Naive thymus-derived CD4-positive, alpha-beta T cell (primary cell): ENCODE measurements around the gene ATP8B4. TPM values are rescaled to one million over a fixed set of nuclear protein-coding genes. Genes with fewer than 3 reads are reported as not detected.

ENCODE experiments used
- ATAC-seq: fragments of 150-1000 bp; cut with Tn5 transposase; 2 replicates; pipeline ENCODE4 v1.10.0; 2021; ENCODE audit warnings: mild to moderate bottlenecking, moderate library complexity
- CTCF ChIA-PET: fragments of 350-600 bp; sonication (Branson Sonifier 250); formaldehyde crosslinking; loops from one replicate; lab custom pipeline; 2021; ENCODE audit warnings: antibody characterized with exemption; lab: Charles Lee
- POLR2A ChIA-PET: fragments of 350-600 bp; sonication (Branson Sonifier 250); formaldehyde crosslinking; loops from one replicate; lab custom pipeline; 2021; ENCODE audit warnings: antibody characterized with exemption, inconsistent platforms; lab: Charles Lee
- DNase-seq, 9 donors: peaks; one replicate each; pipeline versions ENCODE4 v3.0.0 to v3.0.0-alpha.2; 2020 to 2022; ENCODE audit warnings: mixed read lengths in 1 of 9
- H3K27ac ChIP-seq: one replicate; pipeline ENCODE4 v1.7.0; 2013; ENCODE audit warnings: mild to moderate bottlenecking, low read depth, low read length, moderate library complexity
- H3K27me3 ChIP-seq, 2 donors: one replicate each; pipeline ENCODE4 v1.7.0; 2013; ENCODE audit warnings: low read length in 2 of 2, mild to moderate bottlenecking in 2 of 2, moderate library complexity in 2 of 2; ENCODE audit not compliant: control insufficient read depth in 2 of 2, insufficient read depth in 2 of 2
- H3K36me3 ChIP-seq, 3 experiments: 1 replicate in 2 of 3; 2 replicates in 1 of 3; pipeline ENCODE4 v1.7.0; 2013; ENCODE audit warnings: low read length in 3 of 3, mild to moderate bottlenecking in 3 of 3, moderate library complexity in 1 of 3; ENCODE audit not compliant: insufficient read depth in 3 of 3, control insufficient read depth in 2 of 3
- H3K4me1 ChIP-seq, 2 donors: one replicate each; pipeline ENCODE4 v1.7.0; 2013; ENCODE audit warnings: low read length in 2 of 2, mild to moderate bottlenecking in 2 of 2, moderate library complexity in 1 of 2; ENCODE audit not compliant: control insufficient read depth in 2 of 2, insufficient read depth in 2 of 2
- H3K4me3 ChIP-seq: 2 replicates; pipeline ENCODE4 v1.7.0; 2013; ENCODE audit warnings: mild to moderate bottlenecking, low read length
- H3K9me3 ChIP-seq, 3 experiments: 1 replicate in 2 of 3; 2 replicates in 1 of 3; pipeline ENCODE4 v1.7.0; 2013; ENCODE audit warnings: low read length in 3 of 3; ENCODE audit not compliant: control insufficient read depth in 2 of 3
- H3K27ac Mint-ChIP-seq, 9 donors: one replicate each; pipeline ENCODE4 v1.8.0; 2020 to 2022; ENCODE audit warnings: mixed read lengths in 9 of 9, mild to moderate bottlenecking in 8 of 9, moderate library complexity in 5 of 9, inconsistent platforms in 2 of 9
- H3K27me3 Mint-ChIP-seq, 5 donors: one replicate each; pipeline ENCODE4 v1.8.0; 2021 to 2022; ENCODE audit warnings: mixed read lengths in 5 of 5, mild to moderate bottlenecking in 1 of 5
- H3K36me3 Mint-ChIP-seq, 5 donors: one replicate each; pipeline ENCODE4 v1.8.0; 2020 to 2022; ENCODE audit warnings: mixed read lengths in 5 of 5, mild to moderate bottlenecking in 3 of 5, inconsistent platforms in 1 of 5
- H3K4me1 Mint-ChIP-seq, 7 donors: one replicate each; pipeline ENCODE4 v1.8.0; 2020 to 2022; ENCODE audit warnings: mixed read lengths in 7 of 7, mild to moderate bottlenecking in 3 of 7, inconsistent platforms in 1 of 7
- H3K4me3 Mint-ChIP-seq, 10 donors: one replicate each; pipeline ENCODE4 v1.8.0; 2020 to 2022; ENCODE audit warnings: mild to moderate bottlenecking in 10 of 10, mixed read lengths in 10 of 10, moderate library complexity in 6 of 10, inconsistent platforms in 2 of 10
- H3K9me3 Mint-ChIP-seq, 11 donors: one replicate each; pipeline ENCODE4 v1.8.0; 2020 to 2022; ENCODE audit warnings: mixed read lengths in 11 of 11, mild to moderate bottlenecking in 4 of 11, inconsistent platforms in 1 of 11, moderate library complexity in 1 of 11
- intact Hi-C, 2 donors: fragments of 100-400 bp; cut with micrococcal nuclease; formaldehyde crosslinking; loops; one replicate each; pipeline ENCODE4 v1.15.1; 2023
- polyA plus RNA-seq, 2 donors: library from polyadenylated mRNA; unstranded; fragments of 300-500 nt; fragmentation: Illumina TruSeq; gene quantifications; one replicate each; pipeline ENCODE4 v1.2.3, GENCODE V29; 2021
- total RNA-seq, 6 experiments: library from RNA in 5 of 6; stranded (reverse) in 5 of 6; gene quantifications; 1 replicate in 5 of 6; 2 replicates in 1 of 6; pipeline ENCODE4 v1.2.3 and lab custom pipeline; 2021 to 2026

Gene ATP8B4
- total and polyA plus RNA-seq, 7 experiments from 2014 or later = 0.92 to 24.3 (median 5.0) TPM; not detected in 2

DNA sequence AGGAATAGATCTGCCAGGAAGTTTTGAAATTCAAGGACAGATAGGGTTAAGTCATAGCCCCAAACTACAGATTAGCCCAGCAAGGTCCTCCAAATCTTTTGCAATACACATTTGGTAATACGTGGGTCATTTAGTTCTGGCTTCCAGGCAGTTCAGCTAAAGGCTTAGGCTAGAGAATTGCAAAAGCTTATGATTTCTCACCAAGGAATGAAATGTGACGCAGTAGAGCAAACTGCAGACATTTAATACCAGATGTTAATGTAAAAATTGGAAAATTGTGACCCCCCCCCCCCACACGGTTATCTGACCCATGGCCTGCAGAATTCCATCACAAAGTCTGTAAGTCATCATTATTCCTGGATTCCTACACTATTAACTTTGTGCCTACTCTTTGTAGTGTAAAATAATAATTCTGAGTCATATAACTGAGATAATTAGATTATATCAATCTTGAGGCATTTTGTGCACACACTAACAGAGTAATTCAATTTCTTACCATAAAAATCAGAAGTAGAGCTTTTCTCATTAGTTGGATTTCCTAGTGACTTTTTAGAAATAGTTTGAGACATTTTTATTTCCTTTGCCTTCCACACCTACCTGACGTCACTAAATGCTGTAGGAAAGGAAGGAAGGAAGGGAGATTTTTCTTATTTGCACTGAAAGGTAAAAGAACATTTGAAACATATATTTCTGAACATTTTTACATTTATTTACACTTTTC, 263.0 kb downstream of the ATP8B4 start:
- H3K9me3 Mint-ChIP-seq = peaks cover 0 to 4% (median 3%) of the 10 kb centered on the region in 11 donors
- Histone ChIP-seq H3K4me1 (no peaks in the 10 kb centered on the region), H3K9me3 (no peaks in the 10 kb centered on the region), H3K36me3 (no peaks in the 10 kb centered on the region), H3K27ac (no peak overlapping the region), H3K4me3 (no peak overlapping the region), H3K27me3 (no peaks in the 10 kb centered on the region)
- H3K27ac Mint-ChIP-seq = no peak overlapping the region
- DNase-seq (no peak), ATAC-seq (no peak)
- intact Hi-C loops = no loop called here
- H3K4me3 Mint-ChIP-seq = no peak overlapping the region
- no peaks in the 10 kb centered on the region for H3K27me3 Mint-ChIP-seq
- peaks cover 0 to 21% (median 0%) of the 10 kb centered on the region in 5 donors for H3K36me3 Mint-ChIP-seq
- CTCF ChIA-PET = no interaction called here
- POLR2A ChIA-PET = no interaction called here
- H3K4me1 Mint-ChIP-seq = no peaks in the 10 kb centered on the region

DNA sequence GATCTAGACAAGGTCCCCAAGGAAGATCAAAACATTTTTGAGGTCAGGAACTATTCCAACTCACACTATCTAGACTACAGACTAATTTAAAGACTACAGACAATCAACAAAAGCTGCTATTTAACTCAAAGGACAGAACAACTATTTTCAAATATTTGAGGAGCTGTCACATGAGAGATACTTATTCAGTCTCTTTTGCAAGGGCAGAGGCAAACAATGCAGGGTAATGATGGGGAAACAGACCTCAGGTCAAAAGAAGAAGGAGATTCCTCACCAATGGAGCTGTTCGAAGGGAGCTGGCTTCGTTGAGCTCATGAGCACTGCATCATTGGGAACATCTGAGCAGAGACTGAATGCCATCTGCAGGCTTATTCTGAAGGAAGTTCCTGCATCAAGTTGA, 266.3 kb downstream of the ATP8B4 start:
- no peaks in the 10 kb centered on the region for H3K27me3 ChIP-seq
- no peak for DNase-seq
- H3K4me3 Mint-ChIP-seq = no peak overlapping the region
- H3K27ac Mint-ChIP-seq = no peak overlapping the region
- intact Hi-C loops = no loop called here
- ATAC-seq = no peak
- peaks cover 0 to 16% (median 7%) of the 10 kb centered on the region in 5 donors for H3K27me3 Mint-ChIP-seq
- peaks cover 3 to 19% (median 8%) of the 10 kb centered on the region in 11 donors for H3K9me3 Mint-ChIP-seq
- ChIA-PET CTCF (no interaction called here), POLR2A (no interaction called here)
- no peaks in the 10 kb centered on the region for H3K36me3 ChIP-seq
- H3K36me3 Mint-ChIP-seq = peaks cover 0 to 27% (median 0%) of the 10 kb centered on the region in 5 donors
- H3K4me1 ChIP-seq = no peaks in the 10 kb centered on the region
- H3K27ac ChIP-seq = no peak overlapping the region
- H3K4me1 Mint-ChIP-seq = no peaks in the 10 kb centered on the region
- H3K9me3 ChIP-seq = no peaks in the 10 kb centered on the region
- H3K4me3 ChIP-seq = no peak overlapping the region

DNA sequence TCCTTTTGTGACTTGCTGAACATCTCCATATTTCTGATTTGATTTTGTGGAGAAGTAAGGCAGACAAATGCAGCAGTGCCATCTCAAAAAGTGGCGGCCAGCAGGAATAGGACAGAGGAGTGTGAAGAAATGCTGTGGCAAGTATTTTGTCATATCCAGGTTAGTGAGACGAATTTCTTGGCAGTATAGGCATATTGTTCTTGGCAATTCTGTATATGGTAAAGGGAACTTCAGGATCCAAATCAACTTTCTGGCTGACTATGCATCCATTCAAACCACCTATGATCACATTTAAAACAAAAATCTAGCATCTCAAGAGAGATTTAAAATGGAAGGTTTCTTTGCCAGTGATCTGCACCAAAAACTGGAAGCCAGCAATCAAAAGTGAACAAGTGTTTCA, 270.2 kb downstream of the ATP8B4 start:
- H3K27ac Mint-ChIP-seq = no peak overlapping the region
- no peak overlapping the region for H3K4me3 Mint-ChIP-seq
- no peak for ATAC-seq
- H3K9me3 Mint-ChIP-seq = peaks cover 3 to 19% (median 8%) of the 10 kb centered on the region in 11 donors
- intact Hi-C loops = no loop called here
- H3K4me1 ChIP-seq = no peaks in the 10 kb centered on the region
- no peaks in the 10 kb centered on the region for H3K36me3 ChIP-seq
- no peak overlapping the region for H3K4me3 ChIP-seq
- H3K4me1 Mint-ChIP-seq = peaks cover 0 to 2% (median 0%) of the 10 kb centered on the region in 7 donors
- CTCF ChIA-PET = no interaction called here
- no peak overlapping the region for H3K27ac ChIP-seq
- POLR2A ChIA-PET = no interaction called here
- peaks cover 0 to 25% (median 11%) of the 10 kb centered on the region in 5 donors for H3K27me3 Mint-ChIP-seq
- DNase-seq = no peak
- peaks cover 0 to 36% (median 0%) of the 10 kb centered on the region in 5 donors for H3K36me3 Mint-ChIP-seq
- H3K9me3 ChIP-seq = no peaks in the 10 kb centered on the region
- no peaks in the 10 kb centered on the region for H3K27me3 ChIP-seq

DNA sequence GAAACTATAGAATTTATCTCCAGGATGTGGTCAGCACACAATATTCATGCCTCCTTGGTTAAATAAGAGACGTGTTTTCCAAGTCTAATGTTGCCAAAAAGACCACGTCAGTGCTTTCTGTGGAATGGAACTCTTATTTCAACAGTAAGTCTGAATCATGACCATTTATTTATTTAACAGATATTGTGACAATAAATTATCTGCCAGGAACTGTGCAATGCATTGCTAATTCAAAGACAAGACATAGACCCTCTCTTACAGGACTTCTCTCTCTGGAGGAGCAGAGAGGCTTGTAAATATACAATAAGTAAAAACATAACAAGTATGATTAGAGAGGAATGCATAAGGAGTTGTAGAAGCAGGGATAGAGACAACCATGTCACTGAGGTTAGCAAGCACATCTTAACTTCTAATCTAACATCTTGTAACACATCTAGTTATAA, 270.7 kb downstream of the ATP8B4 start:
- Mint-ChIP-seq H3K4me1 (peaks cover 0 to 2% (median 0%) of the 10 kb centered on the region in 7 donors), H3K9me3 (peaks cover 3 to 19% (median 9%) of the 10 kb centered on the region in 11 donors), H3K27me3 (peaks cover 0 to 25% (median 11%) of the 10 kb centered on the region in 5 donors), H3K36me3 (peaks cover 0 to 32% (median 0%) of the 10 kb centered on the region in 5 donors), H3K4me3 (no peak overlapping the region), H3K27ac (no peak overlapping the region)
- DNase-seq (no peak), ATAC-seq (no peak)
- intact Hi-C loops = no loop called here
- Histone ChIP-seq H3K27me3 (no peaks in the 10 kb centered on the region), H3K36me3 (no peaks in the 10 kb centered on the region), H3K27ac (no peak overlapping the region), H3K4me1 (no peaks in the 10 kb centered on the region), H3K9me3 (no peaks in the 10 kb centered on the region), H3K4me3 (no peak overlapping the region)
- ChIA-PET CTCF (no interaction called here), POLR2A (no interaction called here)

DNA sequence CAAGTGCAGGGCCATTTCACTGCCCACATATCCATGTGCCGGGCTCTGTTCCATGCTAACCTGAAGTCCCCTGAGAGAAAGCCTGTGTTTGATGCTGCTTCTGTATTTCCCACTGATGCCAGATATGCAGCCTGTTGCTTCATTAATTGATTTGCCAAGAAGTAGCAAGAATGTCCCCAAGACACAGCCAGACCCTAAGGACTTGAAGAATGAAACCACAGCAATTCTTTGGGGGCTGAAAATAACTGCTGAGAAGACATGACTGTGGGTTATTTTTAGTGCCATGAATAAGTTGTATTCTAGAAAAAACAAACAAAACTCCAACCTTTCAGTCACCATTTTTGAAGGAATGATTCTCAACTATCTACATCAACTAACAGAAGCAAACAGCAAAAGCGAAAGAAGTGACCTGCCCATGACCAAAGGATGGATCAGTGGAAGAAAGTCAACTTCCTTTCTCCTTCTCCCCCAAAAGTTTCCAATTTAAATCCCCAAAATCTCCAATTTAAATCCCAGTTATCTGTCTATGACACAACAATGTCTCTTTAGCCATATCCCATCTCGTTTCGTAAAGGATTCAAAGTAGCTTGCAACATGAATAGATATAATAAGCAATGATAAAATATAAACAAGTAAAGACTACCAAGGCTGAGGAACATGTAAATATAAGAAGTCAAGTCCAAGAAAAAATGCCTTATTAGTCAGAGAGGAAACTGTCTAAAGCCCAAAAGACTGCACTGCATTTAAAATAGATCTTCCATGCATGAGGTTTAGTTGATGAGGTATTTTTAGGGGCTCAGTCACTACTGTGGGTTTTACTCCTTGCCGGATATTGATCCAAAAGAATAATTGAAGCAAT, 271.4 kb downstream of the ATP8B4 start:
- intact Hi-C loops = no loop called here
- H3K4me1 ChIP-seq = no peaks in the 10 kb centered on the region
- peaks cover 0 to 31% (median 11%) of the 10 kb centered on the region in 5 donors for H3K27me3 Mint-ChIP-seq
- no peaks in the 10 kb centered on the region for H3K9me3 ChIP-seq
- H3K4me1 Mint-ChIP-seq = peaks cover 0 to 2% (median 0%) of the 10 kb centered on the region in 7 donors
- peaks cover 3 to 25% (median 14%) of the 10 kb centered on the region in 11 donors for H3K9me3 Mint-ChIP-seq
- no peak overlapping the region for H3K4me3 ChIP-seq
- H3K4me3 Mint-ChIP-seq = no peak overlapping the region
- no peaks in the 10 kb centered on the region for H3K36me3 ChIP-seq
- ATAC-seq (no peak), DNase-seq (no peak)
- POLR2A ChIA-PET = no interaction called here
- peaks cover 0 to 38% (median 0%) of the 10 kb centered on the region in 5 donors for H3K36me3 Mint-ChIP-seq
- H3K27me3 ChIP-seq = no peaks in the 10 kb centered on the region
- no peak overlapping the region for H3K27ac ChIP-seq
- CTCF ChIA-PET = no interaction called here
- no peak overlapping the region for H3K27ac Mint-ChIP-seq

DNA sequence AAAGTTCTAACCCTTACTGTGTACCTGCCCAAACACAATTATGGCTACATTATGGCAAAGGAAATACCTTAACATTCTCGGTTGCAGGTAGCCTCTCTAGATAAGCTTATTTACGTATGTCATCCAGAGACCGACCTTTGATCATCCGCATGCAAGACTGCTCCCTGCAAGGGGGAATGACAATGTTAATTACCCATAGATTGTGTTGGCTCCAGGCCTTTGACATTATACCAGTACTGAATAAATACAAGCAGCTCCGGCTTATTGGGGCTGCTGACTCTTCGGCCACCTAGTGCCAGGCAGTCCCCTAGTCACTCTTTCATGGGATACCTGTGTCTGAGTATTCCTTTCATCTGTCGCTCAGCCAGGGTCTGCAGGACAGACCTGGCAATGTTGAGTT, 274.6 kb downstream of the ATP8B4 start:
- Histone ChIP-seq H3K27ac (no peak overlapping the region), H3K27me3 (no peaks in the 10 kb centered on the region), H3K36me3 (no peaks in the 10 kb centered on the region), H3K4me3 (no peak overlapping the region), H3K4me1 (no peaks in the 10 kb centered on the region), H3K9me3 (peaks cover 0 to 4% (median 0%) of the 10 kb centered on the region in 3 experiments)
- POLR2A ChIA-PET = no interaction called here
- Mint-ChIP-seq H3K4me3 (no peak overlapping the region), H3K9me3 (peaks cover 0 to 27% (median 11%) of the 10 kb centered on the region in 11 donors), H3K36me3 (peaks cover 0 to 34% (median 0%) of the 10 kb centered on the region in 5 donors), H3K4me1 (peaks cover 0 to 2% (median 0%) of the 10 kb centered on the region in 7 donors), H3K27me3 (peaks cover 0 to 30% (median 4%) of the 10 kb centered on the region in 5 donors), H3K27ac (no peak overlapping the region)
- CTCF ChIA-PET = no interaction called here
- intact Hi-C loops = no loop called here
- DNase-seq = no peak
- no peak for ATAC-seq
